Measurements from ENCODE around the gene DCDC2B.

The DCDC2B gene

DNA sequence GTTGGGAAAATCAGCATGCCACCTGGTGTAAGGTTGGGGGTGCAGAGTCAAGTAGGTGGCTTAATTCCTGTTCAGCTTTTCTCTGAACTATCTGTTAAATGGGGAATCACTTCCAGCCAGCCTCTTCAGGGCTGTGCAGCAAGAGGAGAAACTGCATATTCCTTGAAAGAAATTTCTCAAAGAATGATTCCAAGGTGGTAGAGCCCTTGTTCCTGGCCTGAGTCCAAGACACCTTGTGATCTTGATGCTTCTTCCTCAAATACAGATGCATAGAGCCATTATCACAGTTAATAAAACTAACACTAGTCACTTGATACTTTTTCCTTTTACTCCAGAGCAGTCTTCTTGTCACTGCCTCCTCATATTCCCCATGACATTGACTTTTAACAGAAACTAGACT, 24.2 kb upstream of the DCDC2B start:
- no peak overlapping the region for H3K4me3 ChIP-seq (ENCODE audit: low read depth, low read length)
- TF ChIP-seq, protein P1, sequence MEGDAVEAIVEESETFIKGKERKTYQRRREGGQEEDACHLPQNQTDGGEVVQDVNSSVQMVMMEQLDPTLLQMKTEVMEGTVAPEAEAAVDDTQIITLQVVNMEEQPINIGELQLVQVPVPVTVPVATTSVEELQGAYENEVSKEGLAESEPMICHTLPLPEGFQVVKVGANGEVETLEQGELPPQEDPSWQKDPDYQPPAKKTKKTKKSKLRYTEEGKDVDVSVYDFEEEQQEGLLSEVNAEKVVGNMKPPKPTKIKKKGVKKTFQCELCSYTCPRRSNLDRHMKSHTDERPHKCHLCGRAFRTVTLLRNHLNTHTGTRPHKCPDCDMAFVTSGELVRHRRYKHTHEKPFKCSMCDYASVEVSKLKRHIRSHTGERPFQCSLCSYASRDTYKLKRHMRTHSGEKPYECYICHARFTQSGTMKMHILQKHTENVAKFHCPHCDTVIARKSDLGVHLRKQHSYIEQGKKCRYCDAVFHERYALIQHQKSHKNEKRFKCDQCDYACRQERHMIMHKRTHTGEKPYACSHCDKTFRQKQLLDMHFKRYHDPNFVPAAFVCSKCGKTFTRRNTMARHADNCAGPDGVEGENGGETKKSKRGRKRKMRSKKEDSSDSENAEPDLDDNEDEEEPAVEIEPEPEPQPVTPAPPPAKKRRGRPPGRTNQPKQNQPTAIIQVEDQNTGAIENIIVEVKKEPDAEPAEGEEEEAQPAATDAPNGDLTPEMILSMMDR (conservative IDR thresholded peaks at IDR 0.05; ENCODE audit: low read depth, low read length), result no peak
- DNase-seq (ENCODE audit: low read depth), result no peak

DNA sequence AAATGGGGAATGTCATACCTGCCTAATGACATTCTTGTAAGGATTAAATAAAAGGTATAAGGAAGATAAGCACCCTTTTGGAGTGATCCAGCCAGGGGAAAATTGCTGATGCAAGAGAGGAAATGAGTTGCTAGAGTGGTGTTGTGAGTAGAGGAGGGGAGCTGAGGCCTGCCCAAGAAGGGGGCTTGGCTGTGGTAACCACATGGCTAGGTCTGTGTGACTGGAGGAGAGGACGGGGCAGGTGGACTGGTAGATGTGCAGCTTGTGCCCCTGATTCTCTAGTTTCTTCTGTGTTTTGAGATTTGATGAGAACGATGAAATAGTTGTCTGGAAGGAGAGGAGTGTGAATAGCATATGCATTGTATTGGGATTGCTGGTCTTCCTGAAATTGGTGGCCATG, 22.8 kb upstream of the DCDC2B start:
- no peak overlapping the region for H3K4me3 ChIP-seq (ENCODE audit: low read depth, low read length)
- TF ChIP-seq, protein P1 (conservative IDR thresholded peaks at IDR 0.05; ENCODE audit: low read depth, low read length), result no peak
- no peak for DNase-seq (ENCODE audit: low read depth)

DNA sequence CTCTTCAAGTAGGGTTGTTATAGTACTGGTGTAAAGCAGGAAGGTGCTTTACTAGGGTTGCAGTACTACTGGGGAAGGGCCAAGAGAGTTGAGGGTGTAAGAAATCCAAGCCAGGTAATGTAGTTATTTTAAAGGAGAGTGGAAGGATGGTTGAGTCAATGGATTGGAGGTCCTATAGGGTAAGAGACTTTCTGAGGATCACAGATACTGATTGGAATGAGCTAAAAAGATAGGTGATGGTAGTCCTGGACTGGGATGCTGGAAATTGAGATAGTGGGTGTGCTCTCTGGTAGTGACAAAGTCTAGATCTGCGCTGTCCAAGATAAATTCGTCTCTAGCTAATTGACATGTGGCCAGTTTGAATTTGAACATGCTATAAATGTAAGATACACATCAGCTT, 22.4 kb upstream of the DCDC2B start:
- H3K4me3 ChIP-seq (ENCODE audit: low read depth, low read length), result no peak overlapping the region
- TF ChIP-seq, protein P1 (conservative IDR thresholded peaks at IDR 0.05; ENCODE audit: low read depth, low read length), result no peak
- DNase-seq (ENCODE audit: low read depth), result no peak

DNA sequence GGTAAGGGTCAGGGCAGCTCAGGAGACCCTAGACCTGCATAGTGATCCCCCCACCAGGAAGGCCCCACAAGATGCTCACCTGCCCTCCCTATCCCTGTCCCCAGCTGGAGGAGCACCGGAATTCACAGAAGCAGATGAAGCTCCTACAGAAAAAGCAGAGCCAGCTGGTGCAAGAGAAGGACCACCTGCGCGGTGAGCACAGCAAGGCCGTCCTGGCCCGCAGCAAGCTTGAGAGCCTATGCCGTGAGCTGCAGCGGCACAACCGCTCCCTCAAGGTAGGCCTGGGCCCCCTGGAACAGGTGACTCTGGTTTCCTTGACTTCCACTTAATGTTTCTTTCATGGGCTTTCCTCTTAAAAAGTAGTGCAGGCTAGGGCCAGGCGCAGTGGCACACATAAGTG, 21.0 kb upstream of the DCDC2B start:
- DNase-seq (ENCODE audit: low read depth), result no peak
- TF ChIP-seq, protein P1 (conservative IDR thresholded peaks at IDR 0.05; ENCODE audit: low read depth, low read length), result no peak
- H3K4me3 ChIP-seq (ENCODE audit: low read depth, low read length), result no peak overlapping the region

DNA sequence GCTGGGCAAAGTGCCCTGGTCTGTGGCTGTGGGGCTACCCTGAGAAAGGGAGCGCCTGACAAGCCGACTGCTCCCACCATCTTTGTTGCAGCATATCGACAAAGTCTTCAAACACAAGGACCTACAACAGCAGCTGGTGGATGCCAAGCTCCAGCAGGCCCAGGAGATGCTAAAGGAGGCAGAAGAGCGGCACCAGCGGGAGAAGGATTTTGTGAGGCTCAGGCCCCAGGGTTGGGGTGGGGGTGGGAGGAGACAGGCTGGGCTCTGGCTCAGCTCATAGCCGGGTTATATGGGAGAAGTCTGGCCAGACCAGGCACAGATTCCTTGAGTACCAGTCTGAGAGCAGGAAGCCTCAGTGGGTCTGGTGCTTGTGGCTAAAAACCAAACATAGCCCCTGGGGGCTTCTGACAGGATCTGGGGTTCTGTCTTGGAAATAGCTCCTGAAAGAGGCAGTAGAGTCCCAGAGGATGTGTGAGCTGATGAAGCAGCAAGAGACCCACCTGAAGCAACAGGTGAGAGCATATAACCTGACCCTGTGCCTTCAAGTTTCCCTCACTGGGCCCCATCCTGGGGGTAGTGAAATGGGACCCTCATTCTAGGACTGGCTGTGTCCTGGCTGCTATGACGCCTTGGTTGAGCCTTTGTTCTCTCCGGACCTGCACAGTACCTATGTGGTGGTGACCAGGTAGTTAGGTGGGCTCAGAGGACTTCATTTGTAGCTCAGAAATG, 16.5 kb upstream of the DCDC2B start:
- DNase-seq (ENCODE audit: low read depth), result no peak
- H3K4me3 ChIP-seq (ENCODE audit: low read depth, low read length), result no peak overlapping the region
- TF ChIP-seq, protein P1 (conservative IDR thresholded peaks at IDR 0.05; ENCODE audit: low read depth, low read length), result no peak

DNA sequence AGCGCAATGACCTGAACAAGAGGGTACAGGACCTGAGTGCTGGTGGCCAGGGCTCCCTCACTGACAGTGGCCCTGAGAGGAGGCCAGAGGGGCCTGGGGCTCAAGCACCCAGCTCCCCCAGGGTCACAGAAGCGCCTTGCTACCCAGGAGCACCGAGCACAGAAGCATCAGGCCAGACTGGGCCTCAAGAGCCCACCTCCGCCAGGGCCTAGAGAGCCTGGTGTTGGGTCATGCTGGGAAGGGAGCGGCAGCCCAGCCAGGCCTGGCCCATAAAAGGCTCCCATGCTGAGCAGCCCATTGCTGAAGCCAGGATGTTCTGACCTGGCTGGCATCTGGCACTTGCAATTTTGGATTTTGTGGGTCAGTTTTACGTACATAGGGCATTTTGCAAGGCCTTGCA, 13.9 kb upstream of the DCDC2B start:
- DNase-seq (ENCODE audit: low read depth), result no peak
- H3K4me3 ChIP-seq (ENCODE audit: low read depth, low read length), result no peak overlapping the region
- TF ChIP-seq, protein P1 (conservative IDR thresholded peaks at IDR 0.05; ENCODE audit: low read depth, low read length), result no peak

DNA sequence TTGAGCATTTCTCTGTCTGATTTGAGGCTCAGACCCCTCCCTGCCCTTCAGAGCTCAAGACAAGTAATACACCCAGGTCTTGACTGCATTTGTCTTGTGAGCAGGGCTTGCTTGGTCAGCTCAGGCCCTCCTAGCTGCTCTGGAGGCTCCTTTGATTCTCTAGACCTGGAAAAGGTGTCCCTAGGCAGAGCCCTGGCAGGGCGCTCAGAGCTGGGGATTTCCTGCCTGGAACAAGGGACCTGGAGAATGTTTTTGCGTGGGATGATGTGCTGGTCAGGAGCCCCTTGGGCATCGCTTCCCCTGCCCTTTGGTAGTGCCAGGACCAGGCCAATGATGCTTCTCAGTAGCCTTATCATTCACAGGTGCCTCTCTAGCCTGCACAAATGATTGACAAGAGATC, 13.4 kb upstream of the DCDC2B start:
- H3K4me3 ChIP-seq (ENCODE audit: low read depth, low read length), result no peak overlapping the region
- DNase-seq (ENCODE audit: low read depth), result no peak
- TF ChIP-seq, protein P1 (conservative IDR thresholded peaks at IDR 0.05; ENCODE audit: low read depth, low read length), result no peak
